ENCODE measurements around the gene ZSCAN31.

ZSCAN31 gene

GRCh38 chr6:28334286-28335039 is 1.5 kb downstream of the ZSCAN31 start:
- H3K9me2 ChIP-seq (replicated peaks; ENCODE audit: low read depth, low read length): no peaks in the 10 kb centered on the region
- no peak for TF ChIP-seq EZH2phosphoT487 (IDR thresholded peaks at IDR 0.05; ENCODE audit: borderline replicate concordance)
- TF ChIP-seq, protein P1, sequence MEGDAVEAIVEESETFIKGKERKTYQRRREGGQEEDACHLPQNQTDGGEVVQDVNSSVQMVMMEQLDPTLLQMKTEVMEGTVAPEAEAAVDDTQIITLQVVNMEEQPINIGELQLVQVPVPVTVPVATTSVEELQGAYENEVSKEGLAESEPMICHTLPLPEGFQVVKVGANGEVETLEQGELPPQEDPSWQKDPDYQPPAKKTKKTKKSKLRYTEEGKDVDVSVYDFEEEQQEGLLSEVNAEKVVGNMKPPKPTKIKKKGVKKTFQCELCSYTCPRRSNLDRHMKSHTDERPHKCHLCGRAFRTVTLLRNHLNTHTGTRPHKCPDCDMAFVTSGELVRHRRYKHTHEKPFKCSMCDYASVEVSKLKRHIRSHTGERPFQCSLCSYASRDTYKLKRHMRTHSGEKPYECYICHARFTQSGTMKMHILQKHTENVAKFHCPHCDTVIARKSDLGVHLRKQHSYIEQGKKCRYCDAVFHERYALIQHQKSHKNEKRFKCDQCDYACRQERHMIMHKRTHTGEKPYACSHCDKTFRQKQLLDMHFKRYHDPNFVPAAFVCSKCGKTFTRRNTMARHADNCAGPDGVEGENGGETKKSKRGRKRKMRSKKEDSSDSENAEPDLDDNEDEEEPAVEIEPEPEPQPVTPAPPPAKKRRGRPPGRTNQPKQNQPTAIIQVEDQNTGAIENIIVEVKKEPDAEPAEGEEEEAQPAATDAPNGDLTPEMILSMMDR (conservative IDR thresholded peaks at IDR 0.05; ENCODE audit: low read length): no peak
- H3K79me2 ChIP-seq (ENCODE audit: insufficient read depth, low read length): peaks cover 16% of the 10 kb centered on the region
- H3K9me3 ChIP-seq (ENCODE audit: insufficient read depth, low read depth, low read length): no peaks in the 10 kb centered on the region
- no peaks in the 10 kb centered on the region for H3K36me3 ChIP-seq (ENCODE audit: insufficient read depth, low read length)
- no peak overlapping the region for H2AFZ ChIP-seq (ENCODE audit: low read length)
- no peaks in the 10 kb centered on the region for H3K27me3 ChIP-seq (ENCODE audit: insufficient read depth, low read length, poor library complexity, severe bottlenecking)
- no peaks in the 10 kb centered on the region for H4K20me1 ChIP-seq (ENCODE audit: insufficient read depth, low read length, poor library complexity, severe bottlenecking)
- peaks cover 2% of the 10 kb centered on the region; the same call in 1 of the 2 replicates for H3F3A ChIP-seq (ENCODE audit: low read depth)
- peak overlapping the region; percentile 99 for H3K9ac ChIP-seq (ENCODE audit: low read depth, low read length, poor library complexity, severe bottlenecking)
- peak overlapping the region; percentile 99 for H3K4me2 ChIP-seq (ENCODE audit: low read depth, low read length, poor library complexity, severe bottlenecking)
- H3K4me3 ChIP-seq (ENCODE audit: low read length, poor library complexity, severe bottlenecking): peak overlapping the region; percentile 91
- H3K4me1 ChIP-seq (ENCODE audit: insufficient read depth, low read length, poor library complexity, severe bottlenecking): peaks cover 32% of the 10 kb centered on the region

- TF ChIP-seq, protein P1 (conservative IDR thresholded peaks at IDR 0.05; ENCODE audit: low read length): no peak
- TF ChIP-seq EZH2phosphoT487 (IDR thresholded peaks at IDR 0.05; ENCODE audit: borderline replicate concordance): no peak
- Histone ChIP-seq H3K27me3 (ENCODE audit: insufficient read depth, low read length, poor library complexity, severe bottlenecking) (no peaks in the 10 kb centered on the region), H3F3A (ENCODE audit: low read depth) (peaks cover 2% of the 10 kb centered on the region; the same call in 1 of the 2 replicates), H3K9ac (ENCODE audit: low read depth, low read length, poor library complexity, severe bottlenecking) (no peak overlapping the region), H3K9me2 (replicated peaks; ENCODE audit: low read depth, low read length) (no peaks in the 10 kb centered on the region), H4K20me1 (ENCODE audit: insufficient read depth, low read length, poor library complexity, severe bottlenecking) (no peaks in the 10 kb centered on the region), H3K4me1 (ENCODE audit: insufficient read depth, low read length, poor library complexity, severe bottlenecking) (peaks cover 32% of the 10 kb centered on the region), H3K9me3 (ENCODE audit: insufficient read depth, low read depth, low read length) (no peaks in the 10 kb centered on the region), H3K79me2 (ENCODE audit: insufficient read depth, low read length) (peaks cover 16% of the 10 kb centered on the region), H3K4me3 (ENCODE audit: low read length, poor library complexity, severe bottlenecking) (no peak overlapping the region), H2AFZ (ENCODE audit: low read length) (no peak overlapping the region), H3K36me3 (ENCODE audit: insufficient read depth, low read length) (no peaks in the 10 kb centered on the region), H3K4me2 (ENCODE audit: low read depth, low read length, poor library complexity, severe bottlenecking) (peak overlapping the region; percentile 99)
These were observed 2.3 kb downstream of the ZSCAN31 start for GRCh38 chr6:28333599-28334018.

GRCh38 chr6:28333047-28333446 is 2.9 kb downstream of the ZSCAN31 start:
- Histone ChIP-seq H3K9ac (ENCODE audit: low read depth, low read length, poor library complexity, severe bottlenecking) (no peak overlapping the region), H3K4me3 (ENCODE audit: low read length, poor library complexity, severe bottlenecking) (no peak overlapping the region), H3F3A (ENCODE audit: low read depth) (peaks cover 2% of the 10 kb centered on the region; the same call in 1 of the 2 replicates), H4K20me1 (ENCODE audit: insufficient read depth, low read length, poor library complexity, severe bottlenecking) (no peaks in the 10 kb centered on the region), H3K9me3 (ENCODE audit: insufficient read depth, low read depth, low read length) (no peaks in the 10 kb centered on the region), H3K27me3 (ENCODE audit: insufficient read depth, low read length, poor library complexity, severe bottlenecking) (no peaks in the 10 kb centered on the region), H3K79me2 (ENCODE audit: insufficient read depth, low read length) (peaks cover 16% of the 10 kb centered on the region), H2AFZ (ENCODE audit: low read length) (no peak overlapping the region), H3K9me2 (replicated peaks; ENCODE audit: low read depth, low read length) (no peaks in the 10 kb centered on the region), H3K4me2 (ENCODE audit: low read depth, low read length, poor library complexity, severe bottlenecking) (peak overlapping the region; percentile 99), H3K4me1 (ENCODE audit: insufficient read depth, low read length, poor library complexity, severe bottlenecking) (peaks cover 32% of the 10 kb centered on the region), H3K36me3 (ENCODE audit: insufficient read depth, low read length) (no peaks in the 10 kb centered on the region)
- no peak for TF ChIP-seq EZH2phosphoT487 (IDR thresholded peaks at IDR 0.05; ENCODE audit: borderline replicate concordance)
- TF ChIP-seq, protein P1 (conservative IDR thresholded peaks at IDR 0.05; ENCODE audit: low read length): no peak
